Measurements from ENCODE around the gene SHE.

The SHE gene

DNA sequence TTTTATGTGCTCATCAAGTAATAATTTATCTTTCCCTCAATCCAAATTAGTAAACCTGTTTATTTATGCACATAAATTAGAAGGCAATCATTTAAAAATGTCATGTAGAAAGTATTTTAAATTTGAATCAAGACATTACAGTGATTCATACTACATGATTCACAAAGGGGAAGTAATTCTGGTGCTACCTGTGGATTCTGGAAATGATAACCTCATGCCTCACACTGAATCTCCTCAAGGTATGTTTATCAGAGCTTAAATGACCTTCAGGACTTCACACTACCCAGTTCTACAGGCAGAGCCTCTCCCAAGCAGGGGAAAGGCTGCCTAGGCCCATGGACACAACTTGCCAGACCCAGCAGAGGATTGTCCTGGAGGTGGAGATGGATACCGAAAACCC lies 25.4 kb downstream of the SHE start:
- DNase-seq: no peak

DNA sequence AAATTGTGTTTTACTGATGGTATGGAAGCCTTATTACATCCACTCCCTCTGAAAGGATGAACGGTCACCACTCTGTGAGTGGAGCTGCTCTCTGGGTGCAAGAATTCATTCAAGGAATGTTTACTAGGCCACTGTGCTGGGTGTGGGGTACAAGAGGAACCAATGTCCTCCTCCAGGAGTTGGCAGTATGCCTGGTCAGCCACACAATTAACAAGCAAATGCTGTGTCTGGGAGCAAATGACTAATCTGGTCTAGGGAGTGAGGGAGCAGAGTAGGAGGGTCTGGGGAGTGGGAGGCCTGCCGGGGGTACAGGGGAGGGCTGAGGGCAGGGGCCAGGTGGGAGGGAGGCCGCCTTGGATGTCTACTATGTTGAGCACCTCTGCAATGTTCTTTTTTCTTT lies 27.4 kb downstream of the SHE start:
- no peak for DNase-seq

DNA sequence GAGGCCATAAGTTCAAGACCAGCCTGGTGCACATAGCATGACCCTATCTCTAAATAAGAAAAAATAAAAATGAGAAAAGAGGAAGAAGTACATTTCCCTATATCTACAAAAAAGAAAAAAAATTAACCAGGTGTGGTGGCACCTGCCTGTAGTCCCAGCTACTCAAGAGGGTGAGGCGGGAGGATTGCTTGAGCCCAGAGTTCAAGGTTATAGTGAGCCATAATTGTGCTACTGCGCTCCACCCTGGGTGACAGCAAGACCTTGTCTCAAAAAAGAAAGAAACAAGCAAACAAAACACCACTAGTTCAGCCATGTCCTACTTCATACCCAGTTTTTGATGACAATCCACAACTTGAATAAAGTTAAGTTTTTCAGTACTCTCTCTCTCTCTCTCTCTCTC lies 30.9 kb downstream of the SHE start:
- DNase-seq: no peak

DNA sequence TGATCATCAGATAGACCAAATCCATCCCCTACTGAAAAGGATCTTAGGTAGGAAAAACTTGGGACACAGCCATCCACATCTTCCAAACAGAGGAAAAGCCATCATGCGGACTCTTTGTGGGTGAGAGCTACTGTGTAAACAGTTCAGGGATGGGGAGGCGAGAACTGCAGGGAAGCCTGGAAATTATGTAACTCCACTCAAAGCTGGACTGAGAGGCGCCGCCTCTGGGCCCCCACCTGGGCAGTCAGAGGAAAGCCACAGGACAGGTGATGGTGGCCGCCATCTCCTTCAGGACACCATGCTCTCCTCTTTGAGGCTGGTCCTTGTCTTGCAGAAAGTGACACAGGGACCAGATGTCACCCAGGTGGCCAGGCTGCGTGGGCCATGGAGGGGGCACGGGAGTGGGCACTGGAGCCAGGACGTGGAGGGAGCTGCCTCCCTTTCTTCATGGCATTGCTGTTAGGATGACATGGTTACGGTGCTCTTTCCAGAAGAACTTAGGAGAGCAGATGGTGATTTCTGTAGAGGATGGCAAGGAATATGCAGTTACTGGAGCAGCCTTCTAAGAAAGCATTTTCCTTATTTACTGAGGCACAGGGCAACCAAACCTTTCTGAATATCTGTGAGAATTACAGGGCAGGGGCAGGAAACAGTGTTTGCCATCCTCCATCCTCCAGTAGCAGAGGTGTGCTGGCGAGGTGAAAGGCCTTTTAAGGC lies 32.2 kb downstream of the SHE start:
- no peak for DNase-seq

DNA sequence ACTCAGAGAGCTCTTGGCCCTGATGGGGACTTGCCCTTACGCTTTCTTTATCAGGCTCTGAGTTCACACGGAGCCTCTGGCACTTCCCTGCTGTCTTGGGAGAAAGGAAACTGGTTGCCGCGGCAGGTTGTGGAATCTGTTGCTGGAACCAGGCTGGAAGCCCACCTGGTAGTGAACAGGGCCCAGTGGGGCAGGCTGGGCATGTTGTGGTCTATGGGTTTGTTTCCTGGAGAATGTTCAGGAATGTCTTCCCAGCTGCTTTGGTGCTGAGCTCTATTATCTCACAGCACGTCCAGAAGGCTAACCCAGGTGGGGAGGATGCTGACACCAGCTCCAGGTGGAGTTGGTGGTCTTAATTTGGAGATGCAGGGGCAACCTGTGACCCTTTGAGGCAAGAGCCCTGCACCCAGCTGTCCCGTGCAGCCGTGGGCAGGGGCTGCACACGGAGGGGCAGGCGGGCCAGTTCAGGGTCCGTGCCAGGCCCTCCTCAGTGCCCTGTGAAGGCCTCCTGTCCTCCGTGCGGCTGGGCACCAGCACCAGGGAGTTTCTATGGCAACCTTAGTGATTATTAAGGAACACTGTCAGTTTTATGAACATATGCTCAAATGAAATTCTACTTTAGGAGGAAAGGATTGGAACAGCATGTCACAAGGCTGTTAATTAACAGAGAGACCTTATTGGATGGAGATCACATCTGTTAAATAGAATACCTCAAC lies 33.5 kb downstream of the SHE start:
- no peak for DNase-seq

DNA sequence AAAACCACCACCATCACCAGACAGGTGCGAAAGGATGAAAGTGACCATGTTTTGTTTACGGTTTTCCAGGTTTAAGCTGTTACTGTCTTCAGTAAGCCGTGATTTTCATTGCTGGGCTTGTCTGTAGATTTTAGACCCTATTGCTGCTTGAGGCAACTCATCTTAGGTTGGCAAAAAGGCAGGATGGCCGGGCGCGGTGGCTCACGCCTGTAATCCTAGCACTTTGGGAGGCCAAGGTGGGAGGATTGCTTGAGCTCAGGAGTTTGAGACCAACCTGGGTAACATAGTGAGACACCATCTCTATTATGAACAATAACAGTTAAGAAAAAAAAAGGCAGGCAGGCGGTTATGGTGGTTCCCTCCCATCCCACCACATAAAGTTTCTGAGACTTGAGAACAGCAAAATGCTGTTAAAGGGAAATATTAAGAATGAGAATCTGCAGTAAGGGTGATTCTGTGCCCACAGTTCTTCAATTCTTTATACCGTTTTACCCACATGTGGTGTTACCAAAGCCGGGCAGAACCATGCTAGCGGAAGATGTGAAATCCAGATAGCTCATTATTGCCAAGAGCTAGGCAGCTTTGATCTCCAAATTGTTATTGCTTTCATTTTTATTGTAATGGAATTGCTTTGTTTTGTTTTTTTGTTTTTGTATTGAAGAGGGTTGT lies 34.6 kb downstream of the SHE start:
- DNase-seq: no peak

DNA sequence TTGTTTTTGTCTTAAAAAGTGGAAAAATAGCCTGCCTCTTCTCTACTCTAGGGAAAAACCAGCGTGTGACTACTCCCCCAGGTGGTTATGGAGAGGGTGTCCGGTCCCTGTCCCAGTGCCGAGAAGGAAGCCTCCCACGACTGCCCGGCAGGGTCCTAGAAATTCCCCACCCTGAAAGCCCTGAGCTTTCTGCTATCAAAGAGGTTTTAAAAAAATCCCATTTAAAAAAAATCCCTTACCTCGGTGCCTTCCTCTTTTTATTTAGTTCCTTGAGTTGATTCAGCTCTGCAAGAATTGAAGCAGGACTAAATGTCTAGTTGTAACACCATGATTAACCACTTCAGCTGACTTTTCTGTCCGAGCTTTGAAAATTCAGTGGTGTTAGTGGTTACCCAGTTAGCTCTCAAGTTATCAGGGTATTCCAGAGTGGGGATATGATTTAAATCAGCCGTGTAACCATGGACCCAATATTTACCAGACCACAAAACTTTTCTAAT lies 35.2 kb downstream of the SHE start:
- no peak for DNase-seq

DNA sequence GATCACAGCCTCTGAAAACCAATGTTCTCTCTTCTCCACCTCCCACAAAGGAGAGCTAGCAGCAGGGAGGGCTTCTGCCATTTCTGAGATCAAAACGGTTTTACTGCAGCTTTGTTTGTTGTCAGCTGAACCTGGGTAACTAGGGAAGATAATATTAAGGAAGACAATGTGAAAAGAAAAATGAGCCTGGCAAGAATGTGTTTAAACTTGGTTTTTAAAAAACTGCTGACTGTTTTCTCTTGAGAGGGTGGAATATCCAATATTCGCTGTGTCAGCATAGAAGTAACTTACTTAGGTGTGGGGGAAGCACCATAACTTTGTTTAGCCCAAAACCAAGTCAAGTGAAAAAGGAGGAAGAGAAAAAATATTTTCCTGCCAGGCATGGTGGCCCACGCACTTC lies 36.0 kb downstream of the SHE start:
- no peak for DNase-seq

DNA sequence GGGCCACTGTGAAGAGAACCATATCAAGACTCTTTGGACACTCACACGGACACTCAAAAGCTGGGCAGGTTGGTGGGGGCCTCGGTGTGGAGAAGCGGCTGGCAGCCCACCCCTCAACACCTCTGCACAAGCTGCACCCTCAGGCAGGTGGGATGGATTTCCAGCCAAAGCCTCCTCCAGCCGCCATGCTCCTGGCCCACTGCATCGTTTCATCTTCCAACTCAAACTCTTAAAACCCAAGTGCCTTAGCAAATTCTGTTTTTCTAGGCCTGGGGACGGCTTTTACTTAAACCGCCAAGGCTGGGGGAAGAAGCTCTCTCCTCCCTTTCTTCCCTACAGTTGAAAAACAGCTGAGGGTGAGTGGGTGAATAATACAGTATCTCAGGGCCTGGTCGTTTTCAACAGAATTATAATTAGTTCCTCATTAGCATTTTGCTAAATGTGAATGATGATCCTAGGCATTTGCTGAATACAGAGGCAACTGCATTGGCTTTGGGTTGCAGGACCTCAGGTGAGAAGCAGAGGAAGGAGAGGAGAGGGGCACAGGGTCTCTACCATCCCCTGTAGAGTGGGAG lies 36.5 kb downstream of the SHE start:
- DNase-seq: no peak

DNA sequence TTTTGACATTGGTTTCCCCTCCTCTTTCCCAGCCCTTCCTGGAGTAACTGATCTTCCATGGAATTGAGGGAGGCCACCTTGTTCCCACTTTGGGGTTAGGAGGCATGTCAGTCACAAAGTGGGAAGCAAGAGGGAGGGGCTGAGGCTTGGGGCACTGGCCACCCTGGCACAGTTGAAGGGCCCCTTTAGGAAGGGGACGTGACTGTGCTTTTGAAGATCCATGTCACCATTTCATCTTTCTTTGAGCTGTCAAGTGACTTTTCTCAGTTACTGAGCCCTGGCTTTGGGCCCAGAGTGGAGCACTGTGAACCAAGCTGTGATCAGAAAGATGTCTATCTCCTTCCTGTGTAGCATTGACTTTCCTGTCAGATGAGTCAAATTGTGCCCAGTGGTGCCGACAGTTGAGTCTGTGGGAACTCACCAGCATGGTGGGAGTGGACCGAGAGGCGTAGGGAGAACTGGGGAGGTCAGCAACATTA lies 38.7 kb downstream of the SHE start:
- DNase-seq: peak; percentile 49 to 68

DNA sequence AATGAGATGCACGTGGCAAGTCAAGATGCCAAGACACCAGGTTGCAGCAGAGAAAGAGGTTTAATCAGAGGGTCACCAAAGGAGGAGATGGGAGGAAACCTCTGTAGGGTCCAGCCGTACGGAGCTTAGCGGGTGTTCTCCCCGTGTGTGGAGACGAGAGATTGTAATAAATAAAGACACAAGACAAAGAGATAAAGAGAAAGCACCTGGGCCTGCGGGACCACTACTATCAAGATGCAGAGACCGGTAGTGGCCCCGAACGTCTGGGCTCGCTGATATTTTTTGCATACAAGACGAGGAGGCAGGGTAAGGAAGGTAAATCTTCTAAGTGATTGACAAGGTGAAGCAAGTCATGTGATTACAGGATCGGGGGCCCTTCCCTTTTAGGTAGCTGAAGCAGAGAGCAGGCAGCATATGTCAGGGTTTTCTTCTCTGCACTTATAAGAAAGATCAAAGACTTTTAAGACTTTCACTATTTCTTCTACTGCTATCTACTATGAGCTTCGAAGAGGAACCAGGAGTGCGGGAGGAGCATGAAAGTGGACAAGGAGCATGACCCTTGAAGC lies 41.4 kb downstream of the SHE start:
- no peak for DNase-seq

DNA sequence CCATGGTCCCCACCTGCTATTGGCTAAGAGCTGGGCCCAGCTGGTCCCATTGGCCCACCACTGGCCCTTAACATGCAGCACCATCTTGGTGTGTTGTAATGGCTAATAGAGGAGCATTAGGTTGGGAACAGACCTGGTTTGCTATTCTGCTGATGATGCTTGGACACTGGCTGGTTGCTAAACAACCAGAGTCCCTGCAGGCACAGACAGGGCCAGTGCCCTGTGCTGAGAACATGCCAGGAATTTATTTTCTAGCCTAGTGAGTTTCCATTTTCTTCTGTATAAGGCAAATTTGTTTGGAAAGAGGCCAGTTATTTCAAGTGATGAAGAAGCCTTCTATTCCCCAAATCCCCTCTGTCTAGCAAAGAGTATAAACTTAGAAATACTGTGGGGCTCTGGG lies 43.1 kb downstream of the SHE start:
- no peak for DNase-seq

DNA sequence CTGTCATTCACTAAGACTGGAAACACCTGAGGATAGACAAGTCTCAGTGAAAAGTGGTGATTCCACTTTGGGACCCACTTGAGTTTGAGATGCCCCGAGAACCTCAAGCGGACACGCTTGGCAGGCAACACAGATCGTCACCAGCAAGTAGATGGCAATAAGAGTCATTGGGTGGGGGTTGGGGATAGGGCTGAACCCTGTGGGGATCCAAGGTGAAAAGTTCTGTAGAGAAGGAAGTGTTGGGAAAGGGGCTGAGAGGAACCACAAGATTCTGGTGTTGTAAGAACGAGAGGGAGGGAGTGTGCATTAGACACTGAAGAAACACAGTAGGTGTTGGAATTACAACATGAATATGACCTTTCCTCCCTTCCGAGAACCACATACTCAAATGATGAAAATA lies 45.6 kb downstream of the SHE start:
- no peak for DNase-seq

DNA sequence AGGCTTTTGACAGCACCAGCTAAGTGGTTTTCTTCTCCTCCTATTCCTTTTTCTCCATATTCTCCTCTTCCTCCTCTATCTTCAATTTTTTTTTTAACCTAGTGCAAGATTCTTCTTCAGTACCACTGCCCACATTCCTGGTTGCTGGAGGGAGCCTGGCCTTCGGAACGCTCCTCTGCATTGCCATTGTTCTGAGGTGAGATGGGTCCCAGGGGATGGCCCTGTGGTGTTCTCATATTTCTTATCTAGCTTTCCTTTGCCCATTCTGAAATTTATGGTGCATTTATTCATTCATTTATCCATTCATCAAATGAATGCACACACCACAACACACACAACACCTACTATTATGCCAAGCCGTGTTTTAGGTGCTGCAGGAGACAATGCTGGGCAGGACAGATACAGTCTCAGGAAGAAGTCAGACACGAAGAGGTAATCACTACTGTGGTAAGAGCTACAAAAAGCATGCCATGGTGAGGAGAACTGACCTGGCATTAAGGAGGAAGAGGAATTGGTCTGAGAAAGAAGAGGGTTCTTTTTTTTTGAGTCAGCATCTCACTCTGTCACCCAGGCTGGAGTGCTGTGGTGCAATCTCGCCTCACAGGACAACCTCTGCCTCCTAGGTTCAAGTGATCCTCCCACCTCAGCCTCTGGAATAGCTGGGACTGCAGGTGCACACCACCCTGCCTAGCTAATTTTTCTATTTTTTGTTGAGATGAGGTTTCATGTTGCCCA lies 47.7 kb downstream of the SHE start:
- DNase-seq: no peak

DNA sequence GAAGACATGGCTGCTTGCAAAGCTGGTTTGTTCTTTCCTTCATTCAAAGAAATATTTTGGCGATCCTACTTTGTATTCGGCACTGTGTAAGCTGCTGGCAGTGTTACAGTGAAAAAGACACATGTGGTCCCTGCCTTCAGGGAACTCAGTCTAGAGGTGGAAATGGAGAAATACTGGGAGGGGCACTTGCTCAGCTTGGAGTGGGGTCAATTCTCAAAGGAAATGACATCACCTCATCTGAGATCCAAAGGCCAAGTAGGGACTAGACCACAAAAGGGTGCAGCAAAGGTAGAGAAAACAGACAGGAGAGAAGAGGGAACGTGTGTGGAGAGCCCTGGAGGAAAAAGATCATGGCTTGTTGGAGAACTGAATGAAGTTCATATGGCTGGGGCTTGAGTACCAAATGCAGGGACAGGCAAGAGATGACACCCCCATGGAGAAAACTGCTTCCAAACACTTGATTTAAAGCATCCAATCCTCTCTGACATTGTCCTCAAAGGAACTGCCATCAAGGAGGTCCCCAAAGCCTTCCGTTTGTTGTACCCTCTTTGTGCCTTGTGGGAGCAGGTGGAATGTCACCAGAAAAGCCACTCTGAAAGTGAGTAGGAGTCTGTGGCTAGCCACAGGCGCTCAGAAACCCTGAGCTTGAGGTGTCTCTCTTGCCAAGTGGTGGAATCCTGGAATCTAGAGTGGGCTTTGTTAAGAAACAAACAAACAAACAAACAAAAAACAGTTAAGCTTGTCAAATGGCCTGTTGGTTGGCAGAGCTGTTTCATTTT lies 48.4 kb downstream of the SHE start:
- DNase-seq: no peak

DNA sequence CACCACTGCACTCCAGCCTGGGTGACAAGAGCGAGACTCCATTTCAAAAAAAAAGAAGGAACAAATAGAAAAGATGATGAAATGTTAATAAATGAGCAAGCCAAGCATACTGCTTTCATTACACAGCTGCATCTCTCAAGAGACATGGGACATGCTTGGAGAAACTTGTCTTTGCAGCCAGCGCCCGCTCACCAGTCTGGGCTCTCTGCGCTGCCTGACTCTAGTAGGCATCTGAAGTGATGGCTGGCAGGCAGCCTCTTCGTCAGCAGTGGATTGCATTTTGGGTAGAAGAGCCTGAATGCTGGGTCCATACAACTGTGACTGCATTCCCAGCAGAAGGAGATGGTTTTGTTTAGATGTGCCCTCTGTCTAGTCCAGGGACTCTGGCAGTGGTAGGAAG lies 49.1 kb downstream of the SHE start:
- no peak for DNase-seq

DNA sequence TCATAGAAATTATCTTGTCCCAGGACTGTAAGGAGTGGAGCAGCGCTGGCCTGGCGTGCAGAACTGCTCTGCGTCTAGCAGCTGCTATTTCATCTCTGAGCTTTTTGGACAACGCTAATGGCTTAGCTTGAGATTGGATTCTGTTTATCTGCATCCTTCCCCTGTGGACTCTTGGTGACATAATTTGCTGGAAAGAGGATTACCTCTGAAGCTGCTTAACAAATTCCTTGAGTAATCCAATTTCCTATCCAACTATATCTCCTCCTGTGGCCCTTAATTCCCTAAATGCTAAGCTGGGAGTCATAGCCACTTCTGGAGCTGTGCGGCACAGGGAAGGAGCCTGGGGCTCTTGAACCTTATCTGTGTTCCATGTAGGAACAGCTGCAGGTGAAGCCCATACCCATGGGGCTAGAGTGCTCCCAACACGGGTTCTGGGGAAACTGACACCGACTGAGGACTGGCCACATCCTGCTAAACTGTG lies 53.8 kb downstream of the SHE start:
- DNase-seq: no peak

DNA sequence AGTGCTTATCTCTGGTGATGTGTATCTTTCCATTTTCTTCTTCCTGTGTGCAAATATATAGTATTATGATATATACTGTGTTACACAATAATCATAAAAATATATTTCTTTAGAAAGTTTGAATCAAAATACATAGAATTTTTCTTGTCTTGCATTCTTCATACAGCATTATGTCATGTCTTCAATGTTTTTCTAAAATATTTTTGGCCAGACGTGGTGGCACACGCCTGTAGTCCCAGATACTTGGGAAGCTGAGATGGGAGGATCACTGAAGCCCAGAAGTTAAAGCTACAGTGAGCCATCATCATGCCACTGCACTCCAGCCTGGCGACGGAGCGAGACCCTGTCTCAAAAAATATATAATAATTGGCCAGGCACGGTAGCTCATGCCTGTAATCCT lies 55.4 kb downstream of the SHE start:
- no peak for DNase-seq

DNA sequence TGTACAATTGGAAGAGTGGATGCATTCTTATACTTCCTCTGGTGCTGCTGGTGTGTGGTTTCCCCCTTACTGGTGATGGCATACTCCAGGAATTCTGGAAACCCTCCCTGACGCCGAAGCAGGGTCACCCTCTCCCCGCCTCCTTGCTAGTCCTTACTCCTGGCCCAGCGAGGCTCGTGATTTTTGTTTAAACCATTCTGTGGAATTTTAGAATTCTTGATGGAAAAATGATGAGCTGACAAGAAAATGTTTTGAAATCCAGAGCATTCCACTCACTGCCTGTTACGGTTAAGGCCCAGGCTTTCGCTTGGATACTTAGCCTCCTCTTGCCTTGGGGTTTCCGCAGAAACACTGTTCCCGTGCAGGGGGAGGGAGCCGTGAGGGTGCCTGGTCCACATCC lies 55.9 kb downstream of the SHE start:
- no peak for DNase-seq

DNA sequence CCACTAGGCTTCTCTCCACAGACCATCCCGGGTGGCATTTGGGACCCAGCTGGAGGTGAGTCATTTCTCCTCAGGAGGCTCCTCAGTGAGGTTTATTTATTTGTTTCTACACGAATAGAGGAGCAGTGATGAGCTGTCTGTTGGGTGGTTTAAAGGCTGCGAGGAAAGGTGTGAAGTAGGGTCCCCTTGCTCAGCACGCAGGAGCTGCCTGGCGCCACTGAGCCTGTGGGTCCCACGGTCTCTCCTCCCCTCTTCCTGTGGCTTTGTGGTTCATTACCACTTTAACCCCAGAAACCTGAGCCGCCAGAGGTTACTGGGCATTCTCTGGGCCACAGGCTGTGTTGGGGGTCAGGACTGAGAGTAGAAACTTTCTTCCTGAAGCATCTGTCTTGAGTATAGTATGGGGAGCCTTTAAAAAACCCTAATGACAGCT lies 57.2 kb downstream of the SHE start:
- no peak for DNase-seq

DNA sequence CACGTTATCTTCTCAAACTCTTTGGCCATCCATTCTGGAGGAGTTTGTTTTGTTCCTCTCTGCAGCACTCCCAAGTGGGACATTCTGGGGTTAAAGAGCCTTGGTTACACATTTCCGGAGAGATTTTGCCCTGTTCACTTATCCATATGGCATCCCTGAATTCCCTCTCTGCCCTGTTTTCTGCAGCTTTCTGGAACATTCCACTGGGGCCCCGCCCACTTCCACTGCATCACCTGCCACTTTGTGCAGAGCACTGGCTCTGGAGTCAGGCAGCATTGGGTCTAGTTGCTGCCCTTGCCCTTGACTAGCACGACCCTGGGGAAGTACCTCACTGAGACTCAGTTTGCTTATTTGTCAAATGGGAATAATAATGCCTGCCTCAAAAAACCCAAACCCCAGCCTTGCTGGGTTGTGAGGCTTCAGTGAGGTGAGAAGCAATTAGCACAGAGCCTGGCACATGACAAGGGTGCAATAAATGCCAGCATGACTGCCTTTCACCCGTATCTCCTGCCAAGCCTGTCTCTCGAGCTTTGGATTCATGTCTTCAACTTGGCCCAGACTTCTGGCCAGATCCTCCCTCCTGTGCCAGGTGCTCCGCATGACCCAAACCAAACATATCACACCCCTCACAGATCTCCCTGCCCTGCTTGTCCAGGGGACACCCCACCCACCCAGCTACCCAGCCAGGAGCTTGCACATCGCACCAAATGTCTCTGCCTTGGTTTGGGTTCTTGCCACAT lies 58.8 kb downstream of the SHE start:
- DNase-seq: no peak
